ENCODE results near the gene RIC8B. TPM values are rescaled to one million over a fixed set of nuclear protein-coding genes. Genes with fewer than 3 reads are reported as not detected.

RIC8B gene
- total RNA-seq, 2 donors from 2014 or later: 19.6 to 23.3 TPM

DNA sequence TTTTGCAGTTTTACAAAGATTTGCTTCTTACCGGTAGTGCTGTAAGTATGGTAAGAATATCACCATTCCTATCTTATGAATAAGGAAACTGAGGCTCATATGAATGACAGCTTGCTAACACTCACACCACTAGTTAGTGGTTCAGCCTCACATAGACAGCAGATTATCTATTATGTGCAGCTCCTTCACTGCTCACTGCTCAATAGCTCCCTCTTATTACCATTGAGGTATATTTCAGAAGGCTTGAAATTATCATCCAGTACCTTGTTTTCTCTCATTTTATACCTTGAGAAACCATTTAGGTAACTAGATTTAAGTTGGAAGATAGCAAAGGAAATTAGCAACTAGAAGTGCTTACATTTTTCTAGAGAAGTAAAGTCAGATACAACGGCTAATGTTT, 15.5 kb downstream of the RIC8B start:
- Mint-ChIP-seq H3K27me3 (ENCODE audit: insufficient read depth) (no peaks in the 10 kb centered on the region), H3K9me3 (peaks cover 14% of the 10 kb centered on the region), H3K4me3 (no peak overlapping the region), H3K4me1 (peaks cover 5% of the 10 kb centered on the region), H3K36me3 (ENCODE audit: low read depth) (peaks cover 61% of the 10 kb centered on the region), H3K27ac (no peak overlapping the region)
- TF ChIP-seq CTCF (conservative IDR thresholded peaks at IDR 0.05): peak; percentile 29
- no peak overlapping the region for H3K27ac ChIP-seq (ENCODE audit: low read depth, low read length)
- no peak overlapping the region for H3K9ac ChIP-seq (ENCODE audit: extremely low read depth, low read length, poor library complexity, severe bottlenecking)
- H3K9me3 ChIP-seq (ENCODE audit: control insufficient read depth, low read length): peaks cover 9% of the 10 kb centered on the region
- H3K27me3 ChIP-seq (ENCODE audit: control insufficient read depth, insufficient read depth, low read length, poor library complexity, severe bottlenecking): no peaks in the 10 kb centered on the region
- WGBS, 2 experiments (ENCODE audit: insufficient coverage in 1 of 2, insufficient read length in 1 of 2): 94 to 100% methylated on average over 1 of the region's 2 CpGs
- H3K36me3 ChIP-seq (ENCODE audit: control insufficient read depth, insufficient read depth, low read length): peaks cover 44% of the 10 kb centered on the region
- H3K4me1 ChIP-seq (ENCODE audit: control insufficient read depth, insufficient read depth, low read length): no peaks in the 10 kb centered on the region
- no peak overlapping the region for H3K4me3 ChIP-seq (ENCODE audit: low read length)
- DNase-seq: no peak

DNA sequence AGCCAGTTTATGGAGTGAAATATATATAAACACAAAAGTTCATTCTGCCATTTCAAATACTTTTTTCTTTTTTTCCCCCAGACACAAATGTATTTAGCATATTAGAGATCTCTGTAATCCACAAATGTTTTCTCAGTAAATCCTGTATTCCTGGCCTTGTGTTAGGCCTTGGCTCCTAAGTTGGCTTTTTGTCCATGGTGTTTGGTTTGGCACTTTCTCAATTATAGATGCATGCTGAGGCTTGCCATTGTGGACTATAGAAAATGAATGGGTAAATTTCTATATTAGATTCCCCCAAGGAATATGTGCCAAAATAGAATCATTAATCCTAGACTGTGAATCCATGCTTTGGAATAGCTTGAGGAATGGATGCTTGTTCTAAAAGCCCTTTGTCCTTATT, 17.0 kb downstream of the RIC8B start:
- H3K9ac ChIP-seq (ENCODE audit: extremely low read depth, low read length, poor library complexity, severe bottlenecking): no peak overlapping the region
- Mint-ChIP-seq H3K27me3 (ENCODE audit: insufficient read depth) (no peaks in the 10 kb centered on the region), H3K4me3 (no peak overlapping the region), H3K27ac (no peak overlapping the region), H3K4me1 (peaks cover 5% of the 10 kb centered on the region), H3K36me3 (ENCODE audit: low read depth) (peaks cover 53% of the 10 kb centered on the region), H3K9me3 (peaks cover 14% of the 10 kb centered on the region)
- H3K27me3 ChIP-seq (ENCODE audit: control insufficient read depth, insufficient read depth, low read length, poor library complexity, severe bottlenecking): no peaks in the 10 kb centered on the region
- no peak overlapping the region for H3K27ac ChIP-seq (ENCODE audit: low read depth, low read length)
- no peak for DNase-seq
- no peak for TF ChIP-seq CTCF (conservative IDR thresholded peaks at IDR 0.05)
- H3K4me3 ChIP-seq (ENCODE audit: low read length): no peak overlapping the region
- peaks cover 35% of the 10 kb centered on the region for H3K36me3 ChIP-seq (ENCODE audit: control insufficient read depth, insufficient read depth, low read length)
- peaks cover 9% of the 10 kb centered on the region for H3K9me3 ChIP-seq (ENCODE audit: control insufficient read depth, low read length)
- no peaks in the 10 kb centered on the region for H3K4me1 ChIP-seq (ENCODE audit: control insufficient read depth, insufficient read depth, low read length)

- Histone ChIP-seq H3K4me3 (ENCODE audit: low read length) (no peak overlapping the region), H3K27me3 (ENCODE audit: control insufficient read depth, insufficient read depth, low read length, poor library complexity, severe bottlenecking) (no peaks in the 10 kb centered on the region)
- WGBS, 2 experiments (ENCODE audit: insufficient coverage in 1 of 2, insufficient read length in 1 of 2): 71 to 78% methylated on average over 1 of the region's 1 CpG
Observed at GRCh38 chr12:106794369-106794768, 19.9 kb downstream of the RIC8B start.

More at GRCh38 chr12:106794369-106794768, 19.9 kb downstream of the RIC8B start:
- no peaks in the 10 kb centered on the region for H3K27me3 Mint-ChIP-seq (ENCODE audit: insufficient read depth)
- peaks cover 5% of the 10 kb centered on the region for H3K4me1 Mint-ChIP-seq
- Histone ChIP-seq H3K4me1 (ENCODE audit: control insufficient read depth, insufficient read depth, low read length) (no peaks in the 10 kb centered on the region), H3K9ac (ENCODE audit: extremely low read depth, low read length, poor library complexity, severe bottlenecking) (no peak overlapping the region), H3K27ac (ENCODE audit: low read depth, low read length) (no peak overlapping the region), H3K36me3 (ENCODE audit: control insufficient read depth, insufficient read depth, low read length) (peaks cover 26% of the 10 kb centered on the region), H3K9me3 (ENCODE audit: control insufficient read depth, low read length) (peaks cover 5% of the 10 kb centered on the region)
- peaks cover 27% of the 10 kb centered on the region for H3K36me3 Mint-ChIP-seq (ENCODE audit: low read depth)
- DNase-seq: no peak
- H3K4me3 Mint-ChIP-seq: no peak overlapping the region
- H3K27ac Mint-ChIP-seq: no peak overlapping the region
- no peak for TF ChIP-seq CTCF (conservative IDR thresholded peaks at IDR 0.05)
- no peaks in the 10 kb centered on the region for H3K9me3 Mint-ChIP-seq

Measured in endodermal cell (in vitro differentiated cells).